HepG2 (cell line): ENCODE results near the gene CD300LG. TPM values are rescaled to one million over a fixed set of nuclear protein-coding genes. Genes with fewer than 3 reads are reported as not detected.

Experiments used
- ARNT2 ChIP-seq: sonication (generic); formaldehyde crosslinking; IDR thresholded peaks from 2 replicates; pipeline ENCODE4 v1.8.0; 2022; ENCODE audit warnings: mild to moderate bottlenecking, low read depth, missing genetic modification reagents, moderate library complexity
- ATRX ChIP-seq: sonication (generic); formaldehyde crosslinking; IDR thresholded peaks from 2 replicates; pipeline ENCODE4 v1.4.0; 2020; ENCODE audit warnings: missing genetic modification reagents, borderline replicate concordance
- FUBP1 ChIP-seq: sonication (generic); formaldehyde crosslinking; IDR thresholded peaks from 2 replicates; pipeline ENCODE4 v1.5.1; 2020; ENCODE audit warnings: missing genetic modification reagents, mild to moderate bottlenecking, borderline replicate concordance
- GLMP ChIP-seq: sonication (generic); formaldehyde crosslinking; IDR thresholded peaks from 2 replicates; pipeline ENCODE4 v1.9.0; 2021; ENCODE audit warnings: missing genetic modification reagents, mild to moderate bottlenecking, borderline replicate concordance
- HMGXB4 ChIP-seq, 2 experiments: sonication (generic) in 1 of 2; formaldehyde crosslinking in 1 of 2; IDR thresholded peaks; 2 replicates each; pipeline versions ENCODE4 v1.4.0 to v1.6.1; 2018 to 2020; ENCODE audit warnings: missing genetic modification reagents in 2 of 2, borderline replicate concordance in 1 of 2, low read depth in 1 of 2, mild to moderate bottlenecking in 1 of 2, missing biosample characterization in 1 of 2
- HOXD1 ChIP-seq: sonication (generic); formaldehyde crosslinking; IDR thresholded peaks from 2 replicates; pipeline ENCODE4 v1.5.0; 2020; ENCODE audit warnings: missing genetic modification reagents
- KDM6A ChIP-seq: IDR thresholded peaks from 2 replicates; pipeline ENCODE4 v1.6.1; 2016; ENCODE audit warnings: low read depth
- KIAA2018 ChIP-seq: sonication (generic); formaldehyde crosslinking; IDR thresholded peaks from 2 replicates; pipeline ENCODE4 v1.5.0; 2020; ENCODE audit warnings: mild to moderate bottlenecking, missing genetic modification reagents, borderline replicate concordance
- KLF15 ChIP-seq: sonication (generic); formaldehyde crosslinking; IDR thresholded peaks from 2 replicates; pipeline ENCODE4 v1.8.1; 2023; ENCODE audit warnings: borderline replicate concordance, mild to moderate bottlenecking, inconsistent platforms, missing genetic modification reagents, mixed read lengths
- PLRG1 ChIP-seq: fragments of 450-650 bp; conservative IDR thresholded peaks from 2 replicates; pipeline ENCODE4 v1.6.1; 2016
- TBP ChIP-seq: sonication (generic); formaldehyde crosslinking; IDR thresholded peaks from 2 replicates; pipeline ENCODE4 v1.5.0; 2020; ENCODE audit warnings: missing genetic modification reagents
- ZBTB3 ChIP-seq: sonication (generic); formaldehyde crosslinking; IDR thresholded peaks from 2 replicates; pipeline ENCODE4 v1.4.0; 2020; ENCODE audit warnings: low read depth, mild to moderate bottlenecking, moderate library complexity, missing genetic modification reagents, borderline replicate concordance
- ZNF432 ChIP-seq: sonication (generic); formaldehyde crosslinking; IDR thresholded peaks from 2 replicates; pipeline ENCODE4 v1.5.0; 2020; ENCODE audit warnings: missing genetic modification reagents, mild to moderate bottlenecking, borderline replicate concordance
- ZNF740 ChIP-seq: sonication (generic); formaldehyde crosslinking; IDR thresholded peaks from 2 replicates; pipeline ENCODE4 v1.4.0; 2020; ENCODE audit warnings: missing genetic modification reagents
- polyA plus RNA-seq, 8 experiments: library from polyadenylated mRNA; depleted of rRNA in 3 of 8; stranded (reverse) in 7 of 8; unstranded in 1 of 8; fragments of >200 nt; fragmentation: Illumina TruSeq in 4 of 8; extraction: Trizol in 4 of 8; gene quantifications; 2 replicates each; pipeline versions ENCODE4 v1.2.1 to v1.2.3, GENCODE V29; 2011 to 2016; ENCODE audit warnings: low read depth in 4 of 8, missing spikeins in 1 of 8, mixed read lengths in 1 of 8; ENCODE audit not compliant: insufficient read depth in 1 of 8
- total RNA-seq, 5 experiments: library from RNA; depleted of rRNA; stranded (reverse); fragments of >200 nt; fragmentation: Illumina TruSeq; extraction: Trizol; gene quantifications; 2 replicates each; pipeline ENCODE4 v1.2.3, GENCODE V29; 2016; ENCODE audit warnings: low read depth in 1 of 5

The CD300LG gene
- total and polyA plus RNA-seq, 2 of the 13 experiments (the other 11 are each of a cell fraction or from before 2014, with no cell fraction given), result not detected

GRCh38 chr17:43832168-43832975 lies 14.6 kb upstream of the CD300LG start (continued):
- TF ChIP-seq KIAA2018 (CRISPR knock-in tag) (no peak), PLRG1 (no peak), KLF15 (CRISPR knock-in tag) (no peak), GLMP (no peak), TBP (no peak), FUBP1 (no peak), ZNF432 (CRISPR knock-in tag) (no peak), ZBTB3 (CRISPR knock-in tag) (no peak), ARNT2 (CRISPR knock-in tag) (no peak), HOXD1 (CRISPR knock-in tag) (no peak), KDM6A (no peak), HMGXB4 (CRISPR knock-in tag; IDR thresholded peaks at IDR 0.05; ENCODE audit: borderline replicate concordance in 1 of 2, low read depth in 1 of 2) (peak in 1 of 2 experiments; percentile 49; a peak in 1 of 4 replicates), ZNF740 (CRISPR knock-in tag) (no peak), ATRX (CRISPR knock-in tag) (no peak)
